GM19455 (cell line): ENCODE measurements around the gene ACADSB.

Experiments used
- ATAC-seq: cut with Tn5 transposase; IDR thresholded peaks from one replicate; pipeline ENCODE4 v1.9.1; 2021; ENCODE audit not compliant: unreplicated experiment

ACADSB gene

GRCh38 chr10:123038782-123039631 is 30.2 kb downstream of the ACADSB start:
- no peak for ATAC-seq

- no peak for ATAC-seq
Measured at GRCh38 chr10:123039632-123039930, 30.8 kb downstream of the ACADSB start.

GRCh38 chr10:123042708-123043408 is 34.1 kb downstream of the ACADSB start:
- no peak for ATAC-seq

GRCh38 chr10:123043409-123043925 is 34.7 kb downstream of the ACADSB start:
- ATAC-seq: no peak

GRCh38 chr10:123044391-123044790 is 35.6 kb downstream of the ACADSB start:
- ATAC-seq: no peak

GRCh38 chr10:123045961-123046731 is 37.3 kb downstream of the ACADSB start:
- no peak for ATAC-seq

GRCh38 chr10:123057968-123058367 is 49.2 kb downstream of the ACADSB start:
- ATAC-seq: no peak

GRCh38 chr10:123061865-123062264 is 53.1 kb downstream of the ACADSB start:
- no peak for ATAC-seq

GRCh38 chr10:123062726-123063125 is 53.9 kb downstream of the ACADSB start:
- ATAC-seq: no peak

- ATAC-seq: no peak
Measured at GRCh38 chr10:123068087-123068853, 59.5 kb downstream of the ACADSB start.

- ATAC-seq: no peak
Measured at GRCh38 chr10:123069246-123069986, 60.6 kb downstream of the ACADSB start.

GRCh38 chr10:123073187-123073586 is 64.4 kb downstream of the ACADSB start:
- ATAC-seq: no peak

- no peak for ATAC-seq
Measured at GRCh38 chr10:123074215-123074614, 65.4 kb downstream of the ACADSB start.

- ATAC-seq: no peak
Measured at GRCh38 chr10:123081896-123082295, 73.1 kb downstream of the ACADSB start.

- no peak for ATAC-seq
Measured at GRCh38 chr10:123083811-123084210, 75.0 kb downstream of the ACADSB start.

- no peak for ATAC-seq
Measured at GRCh38 chr10:123086281-123086680, 77.5 kb downstream of the ACADSB start.

GRCh38 chr10:123087348-123087747 is 78.5 kb downstream of the ACADSB start:
- ATAC-seq: no peak

- ATAC-seq: no peak
Measured at GRCh38 chr10:123087786-123088185, 79.0 kb downstream of the ACADSB start.

- no peak for ATAC-seq
Measured at GRCh38 chr10:123092635-123093414, 84.0 kb downstream of the ACADSB start.
